NOMO-1 treated with dmso at 0.1 percent for 144 hours (cell line): ENCODE data around the gene NUDT22.

ENCODE experiments used
- DNase-seq: peaks from one replicate; lab custom pipeline; 2025; ENCODE audit not compliant: unreplicated experiment; lab: John Stamatoyannopoulos, UW

The NUDT22 gene

GRCh38 chr11:64206457-64207255 is 19.4 kb upstream of the NUDT22 start, which contains the start of gene FERMT3:
Gene FERMT3, plus strand, starts transcription at chr11:64206721. Its CDS starts 644 bp downstream, at chr11:64207365.
- peak; percentile 49 for DNase-seq

GRCh38 chr11:64207256-64208085 is 18.6 kb upstream of the NUDT22 start:
- peak; percentile 91 for DNase-seq

GRCh38 chr11:64208086-64208795 is 17.8 kb upstream of the NUDT22 start:
- no peak for DNase-seq

GRCh38 chr11:64208796-64209562 is 17.1 kb upstream of the NUDT22 start:
- no peak for DNase-seq

- DNase-seq: no peak
Measured at GRCh38 chr11:64209563-64209843, 16.6 kb upstream of the NUDT22 start.

- DNase-seq: no peak
Measured at GRCh38 chr11:64210301-64211020, 15.6 kb upstream of the NUDT22 start.

- DNase-seq: no peak
Measured at GRCh38 chr11:64211181-64211872, 14.7 kb upstream of the NUDT22 start.

GRCh38 chr11:64216879-64217278 is 9.2 kb upstream of the NUDT22 start:
- no peak for DNase-seq

- no peak for DNase-seq
Measured at GRCh38 chr11:64218628-64219353, 7.3 kb upstream of the NUDT22 start.

- no peak for DNase-seq
Measured at GRCh38 chr11:64219354-64219684, 6.8 kb upstream of the NUDT22 start.

- no peak for DNase-seq
Measured at GRCh38 chr11:64219755-64220154, 6.3 kb upstream of the NUDT22 start.

- DNase-seq: no peak
Measured at GRCh38 chr11:64220271-64220670, 5.8 kb upstream of the NUDT22 start.

GRCh38 chr11:64220798-64221197 is 5.3 kb upstream of the NUDT22 start:
- DNase-seq: no peak

GRCh38 chr11:64222651-64223000 is 3.4 kb upstream of the NUDT22 start:
- DNase-seq: no peak

- DNase-seq: no peak
Measured at GRCh38 chr11:64223001-64223651, 2.9 kb upstream of the NUDT22 start.

GRCh38 chr11:64224151-64224890 is 1.8 kb upstream of the NUDT22 start:
- no peak for DNase-seq

GRCh38 chr11:64224891-64225607 is 1.0 kb upstream of the NUDT22 start:
- no peak for DNase-seq
